Measurements from ENCODE around the gene ZSCAN10.
"Not testable (repeated sequence)": the region's sequence is repeated elsewhere in the genome, so short reads cannot be mapped to it uniquely, and the experiment has no call there.

Gene ZSCAN10

GRCh38 chr16:3055734-3056115 lies 43.4 kb downstream of the ZSCAN10 start:
- not testable (repeated sequence) for H3K4me3 ChIP-seq (ENCODE audit: low read depth in 1 of 2, low read length in 2 of 2); H3K9ac ChIP-seq (ENCODE audit: low read depth in 1 of 2, low read length in 2 of 2); H3K27ac ChIP-seq (ENCODE audit: low read depth, low read length); H3K36me3 ChIP-seq (ENCODE audit: control insufficient read depth in 1 of 2, insufficient read depth in 2 of 2, low read length in 2 of 2); H3K27me3 ChIP-seq (ENCODE audit: control insufficient read depth in 1 of 2, insufficient read depth in 2 of 2, low read length in 2 of 2); H3K9me3 ChIP-seq (ENCODE audit: control insufficient read depth in 1 of 2, low read length in 2 of 2)
- peaks cover 13 to 25% of the 10 kb centered on the region in 2 donors for H3K4me1 ChIP-seq (ENCODE audit: control insufficient read depth in 1 of 2, insufficient read depth in 2 of 2, low read length in 2 of 2)

GRCh38 chr16:3054965-3055733 lies 43.9 kb downstream of the ZSCAN10 start:
- Histone ChIP-seq H3K9ac (ENCODE audit: low read depth in 1 of 2, low read length in 2 of 2) (no peak overlapping the region), H3K4me3 (ENCODE audit: low read depth in 1 of 2, low read length in 2 of 2) (no peak overlapping the region)

DNA sequence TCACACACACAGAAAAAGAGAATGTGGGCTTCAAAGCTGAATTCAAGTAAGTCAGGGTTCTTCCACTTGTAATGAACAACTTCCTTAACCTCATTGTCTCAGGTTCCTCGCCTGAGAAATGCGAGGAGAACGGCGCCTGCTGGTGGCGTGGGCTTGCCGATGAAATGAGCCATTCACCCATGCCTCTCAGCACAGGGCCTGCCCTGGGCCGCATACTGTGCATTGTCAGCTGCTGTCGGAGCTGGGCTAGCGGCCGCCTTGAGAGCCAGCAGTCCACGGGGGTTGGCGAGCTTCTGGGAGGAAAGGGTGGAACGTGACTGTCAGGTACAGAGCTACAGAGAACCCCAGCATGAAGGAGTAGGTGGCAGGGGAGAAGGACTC lies 45.8 kb downstream of the ZSCAN10 start:
- H3K9me3 ChIP-seq (ENCODE audit: control insufficient read depth in 1 of 2, low read length in 2 of 2); H3K9ac ChIP-seq (ENCODE audit: low read depth in 1 of 2, low read length in 2 of 2); H3K4me3 ChIP-seq (ENCODE audit: low read depth in 1 of 2, low read length in 2 of 2); H3K27ac ChIP-seq (ENCODE audit: low read depth, low read length); H3K36me3 ChIP-seq (ENCODE audit: control insufficient read depth in 1 of 2, insufficient read depth in 2 of 2, low read length in 2 of 2): not testable (repeated sequence)
- peaks cover 0 to 17% of the 10 kb centered on the region in 2 donors for H3K4me1 ChIP-seq (ENCODE audit: control insufficient read depth in 1 of 2, insufficient read depth in 2 of 2, low read length in 2 of 2)
- peaks cover 17% of the 10 kb centered on the region in 2 donors for H3K27me3 ChIP-seq (ENCODE audit: control insufficient read depth in 1 of 2, insufficient read depth in 2 of 2, low read length in 2 of 2)

More at GRCh38 chr16:3054965-3055733, 43.9 kb downstream of the ZSCAN10 start:
- peaks cover 8 to 25% of the 10 kb centered on the region in 2 donors for H3K4me1 ChIP-seq (ENCODE audit: control insufficient read depth in 1 of 2, insufficient read depth in 2 of 2, low read length in 2 of 2)
- H3K36me3 ChIP-seq (ENCODE audit: control insufficient read depth in 1 of 2, insufficient read depth in 2 of 2, low read length in 2 of 2), result peaks cover 0 to 5% of the 10 kb centered on the region in 2 donors
- H3K27me3 ChIP-seq (ENCODE audit: control insufficient read depth in 1 of 2, insufficient read depth in 2 of 2, low read length in 2 of 2), result peaks cover 0 to under 1% of the 10 kb centered on the region in 2 donors
- H3K27ac ChIP-seq (ENCODE audit: low read depth, low read length), result no peak overlapping the region
- no peaks in the 10 kb centered on the region for H3K9me3 ChIP-seq (ENCODE audit: control insufficient read depth in 1 of 2, low read length in 2 of 2)

DNA sequence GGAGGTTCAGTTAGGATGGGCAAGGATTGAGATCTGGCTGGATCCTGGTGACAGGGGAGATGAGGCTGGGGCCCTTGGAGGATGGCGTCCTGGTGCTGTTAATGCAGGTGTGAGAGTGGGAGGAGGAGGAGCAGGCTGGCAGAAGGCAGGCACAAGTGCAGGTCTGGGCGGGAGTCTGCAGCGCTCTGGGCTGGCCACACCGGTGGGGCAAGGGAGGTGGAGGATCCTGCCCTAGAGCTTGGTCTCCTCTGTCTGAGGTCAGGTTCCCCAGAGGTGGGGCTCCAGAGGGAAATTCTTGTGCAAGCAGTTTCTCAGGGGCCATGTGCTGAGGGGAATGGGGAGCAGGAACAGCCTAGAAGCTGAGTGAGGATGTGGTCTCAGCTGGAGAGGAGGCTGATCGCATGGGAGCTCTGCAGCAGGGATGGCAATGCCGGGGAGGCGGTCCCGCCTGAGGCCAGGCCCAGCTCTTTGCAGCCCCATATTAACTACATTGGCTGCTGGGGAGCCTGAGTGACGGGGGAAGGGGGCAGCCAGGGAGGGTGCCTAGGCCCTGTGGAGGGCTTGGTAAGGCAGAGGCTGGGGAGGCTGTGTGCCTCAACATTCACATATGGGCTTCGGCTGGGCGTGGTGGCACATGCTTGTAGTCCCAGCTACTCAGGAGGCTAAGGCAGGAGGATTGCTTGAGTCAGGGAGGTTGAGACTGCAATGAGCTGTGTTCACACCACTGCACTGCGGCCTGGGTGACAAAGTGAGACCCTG lies 46.3 kb downstream of the ZSCAN10 start:
- H3K4me3 ChIP-seq (ENCODE audit: low read depth in 1 of 2, low read length in 2 of 2); H3K36me3 ChIP-seq (ENCODE audit: control insufficient read depth in 1 of 2, insufficient read depth in 2 of 2, low read length in 2 of 2); H3K9ac ChIP-seq (ENCODE audit: low read depth in 1 of 2, low read length in 2 of 2); H3K27ac ChIP-seq (ENCODE audit: low read depth, low read length); H3K9me3 ChIP-seq (ENCODE audit: control insufficient read depth in 1 of 2, low read length in 2 of 2): not testable (repeated sequence)
- Histone ChIP-seq H3K27me3 (ENCODE audit: control insufficient read depth in 1 of 2, insufficient read depth in 2 of 2, low read length in 2 of 2) (peaks cover 21 to 23% of the 10 kb centered on the region in 2 donors), H3K4me1 (ENCODE audit: control insufficient read depth in 1 of 2, insufficient read depth in 2 of 2, low read length in 2 of 2) (peaks cover 0 to 13% of the 10 kb centered on the region in 2 donors)

DNA sequence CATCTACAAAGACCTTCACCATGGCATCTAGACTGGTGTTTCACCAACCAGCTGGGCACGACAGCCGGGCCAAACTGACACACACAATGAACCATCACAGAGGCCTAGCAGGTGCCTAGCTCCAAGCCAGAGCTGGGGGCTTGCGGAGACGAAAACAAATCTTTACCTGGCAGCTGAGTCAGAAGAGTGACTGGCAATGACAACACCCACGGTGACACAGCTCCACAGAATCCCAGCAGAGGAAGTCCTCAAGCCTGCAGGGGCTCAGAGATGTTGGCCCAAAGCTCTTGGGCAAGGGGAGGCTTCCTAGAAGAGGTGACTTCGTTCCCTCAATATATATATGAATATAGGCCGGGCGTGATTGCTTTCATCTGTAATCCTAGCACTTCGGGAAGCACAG lies 47.6 kb downstream of the ZSCAN10 start:
- peaks cover 27 to 30% of the 10 kb centered on the region in 2 donors for H3K27me3 ChIP-seq (ENCODE audit: control insufficient read depth in 1 of 2, insufficient read depth in 2 of 2, low read length in 2 of 2)
- H3K9ac ChIP-seq (ENCODE audit: low read depth in 1 of 2, low read length in 2 of 2), result no peak overlapping the region
- no peak overlapping the region for H3K27ac ChIP-seq (ENCODE audit: low read depth, low read length)
- H3K36me3 ChIP-seq (ENCODE audit: control insufficient read depth in 1 of 2, insufficient read depth in 2 of 2, low read length in 2 of 2), result peaks cover 0 to 5% of the 10 kb centered on the region in 2 donors
- H3K9me3 ChIP-seq (ENCODE audit: control insufficient read depth in 1 of 2, low read length in 2 of 2), result no peaks in the 10 kb centered on the region
- no peak overlapping the region for H3K4me3 ChIP-seq (ENCODE audit: low read depth in 1 of 2, low read length in 2 of 2)
- H3K4me1 ChIP-seq (ENCODE audit: control insufficient read depth in 1 of 2, insufficient read depth in 2 of 2, low read length in 2 of 2), result peaks cover 0 to 13% of the 10 kb centered on the region in 2 donors

DNA sequence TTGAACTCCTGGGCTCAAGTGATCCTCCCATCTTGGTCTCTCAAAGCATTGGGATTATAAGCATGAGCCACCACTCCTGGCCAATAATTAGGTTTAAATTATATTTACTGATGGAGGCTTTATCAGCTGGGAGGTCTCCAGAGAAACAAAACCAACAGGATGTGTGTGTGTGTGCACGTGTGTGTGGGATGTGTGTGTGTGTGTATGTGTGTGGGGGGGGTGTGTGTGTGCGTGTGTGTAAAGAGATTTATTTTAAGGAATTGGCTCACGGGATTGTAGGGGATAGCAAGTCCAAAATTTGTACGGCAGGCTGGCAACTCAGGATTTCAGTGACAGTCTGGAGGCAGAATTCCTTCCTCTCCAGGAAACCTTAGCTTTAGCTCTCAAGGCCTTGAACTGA lies 48.1 kb downstream of the ZSCAN10 start:
- H3K9me3 ChIP-seq (ENCODE audit: control insufficient read depth in 1 of 2, low read length in 2 of 2), result no peaks in the 10 kb centered on the region
- peaks cover 0 to 5% of the 10 kb centered on the region in 2 donors for H3K36me3 ChIP-seq (ENCODE audit: control insufficient read depth in 1 of 2, insufficient read depth in 2 of 2, low read length in 2 of 2)
- H3K4me1 ChIP-seq (ENCODE audit: control insufficient read depth in 1 of 2, insufficient read depth in 2 of 2, low read length in 2 of 2), result peaks cover 0 to 13% of the 10 kb centered on the region in 2 donors
- no peak overlapping the region for H3K9ac ChIP-seq (ENCODE audit: low read depth in 1 of 2, low read length in 2 of 2)
- H3K27ac ChIP-seq (ENCODE audit: low read depth, low read length), result no peak overlapping the region
- peaks cover 30% of the 10 kb centered on the region in 2 donors for H3K27me3 ChIP-seq (ENCODE audit: control insufficient read depth in 1 of 2, insufficient read depth in 2 of 2, low read length in 2 of 2)
- no peak overlapping the region for H3K4me3 ChIP-seq (ENCODE audit: low read depth in 1 of 2, low read length in 2 of 2)

DNA sequence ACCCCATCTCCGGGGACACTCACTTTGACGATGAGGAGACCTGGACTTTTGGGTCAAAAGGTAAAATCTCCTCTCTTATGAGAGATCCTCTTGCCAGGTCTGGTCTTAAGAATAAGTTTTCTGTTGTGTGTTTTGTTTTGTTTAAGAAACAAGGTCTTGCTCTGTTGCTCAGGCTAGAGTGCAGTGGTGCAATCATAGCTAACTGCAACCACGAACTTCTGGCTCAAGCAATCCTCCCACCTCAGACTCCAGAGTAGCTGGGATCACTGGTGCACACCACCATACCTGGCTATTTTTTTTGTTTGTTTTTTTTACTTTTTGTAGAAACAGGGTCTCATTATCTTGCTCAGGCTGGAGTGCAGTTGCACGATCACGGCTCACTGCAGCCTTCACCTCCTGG lies 48.6 kb downstream of the ZSCAN10 start:
- H3K9ac ChIP-seq (ENCODE audit: low read depth in 1 of 2, low read length in 2 of 2), result no peak overlapping the region
- no peaks in the 10 kb centered on the region for H3K9me3 ChIP-seq (ENCODE audit: control insufficient read depth in 1 of 2, low read length in 2 of 2)
- peaks cover 0 to 16% of the 10 kb centered on the region in 2 donors for H3K4me1 ChIP-seq (ENCODE audit: control insufficient read depth in 1 of 2, insufficient read depth in 2 of 2, low read length in 2 of 2)
- no peak overlapping the region for H3K27ac ChIP-seq (ENCODE audit: low read depth, low read length)
- peaks cover 0 to 5% of the 10 kb centered on the region in 2 donors for H3K36me3 ChIP-seq (ENCODE audit: control insufficient read depth in 1 of 2, insufficient read depth in 2 of 2, low read length in 2 of 2)
- peaks cover 30 to 35% of the 10 kb centered on the region in 2 donors for H3K27me3 ChIP-seq (ENCODE audit: control insufficient read depth in 1 of 2, insufficient read depth in 2 of 2, low read length in 2 of 2)
- H3K4me3 ChIP-seq (ENCODE audit: low read depth in 1 of 2, low read length in 2 of 2), result no peak overlapping the region

DNA sequence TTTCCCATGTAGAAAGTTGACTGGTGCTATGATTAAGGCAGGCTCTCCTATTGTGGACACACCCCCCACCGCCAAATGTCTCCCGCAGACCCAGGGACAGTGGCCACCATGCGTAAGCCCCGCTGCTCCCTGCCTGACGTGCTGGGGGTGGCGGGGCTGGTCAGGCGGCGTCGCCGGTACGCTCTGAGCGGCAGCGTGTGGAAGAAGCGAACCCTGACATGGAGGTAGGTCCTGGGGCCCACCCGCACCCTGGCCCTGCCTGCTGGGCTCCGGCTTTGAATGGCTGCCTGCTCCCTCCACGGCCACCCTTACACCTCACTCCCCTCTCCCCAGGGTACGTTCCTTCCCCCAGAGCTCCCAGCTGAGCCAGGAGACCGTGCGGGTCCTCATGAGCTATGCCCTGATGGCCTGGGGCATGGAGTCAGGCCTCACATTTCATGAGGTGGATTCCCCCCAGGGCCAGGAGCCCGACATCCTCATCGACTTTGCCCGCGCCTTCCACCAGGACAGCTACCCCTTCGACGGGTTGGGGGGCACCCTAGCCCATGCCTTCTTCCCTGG lies 49.1 kb downstream of the ZSCAN10 start:
- no peak overlapping the region for H3K9ac ChIP-seq (ENCODE audit: low read depth in 1 of 2, low read length in 2 of 2)
- H3K9me3 ChIP-seq (ENCODE audit: control insufficient read depth in 1 of 2, low read length in 2 of 2), result no peaks in the 10 kb centered on the region
- H3K36me3 ChIP-seq (ENCODE audit: control insufficient read depth in 1 of 2, insufficient read depth in 2 of 2, low read length in 2 of 2), result peaks cover 0 to 5% of the 10 kb centered on the region in 2 donors
- H3K27me3 ChIP-seq (ENCODE audit: control insufficient read depth in 1 of 2, insufficient read depth in 2 of 2, low read length in 2 of 2), result peaks cover 30 to 35% of the 10 kb centered on the region in 2 donors
- H3K4me3 ChIP-seq (ENCODE audit: low read depth in 1 of 2, low read length in 2 of 2), result no peak overlapping the region
- peaks cover 0 to 14% of the 10 kb centered on the region in 2 donors for H3K4me1 ChIP-seq (ENCODE audit: control insufficient read depth in 1 of 2, insufficient read depth in 2 of 2, low read length in 2 of 2)
- no peak overlapping the region for H3K27ac ChIP-seq (ENCODE audit: low read depth, low read length)

GRCh38 chr16:3047387-3047720 lies 51.7 kb downstream of the ZSCAN10 start:
- Histone ChIP-seq H3K27ac (ENCODE audit: low read depth, low read length) (no peak overlapping the region), H3K36me3 (ENCODE audit: control insufficient read depth in 1 of 2, insufficient read depth in 2 of 2, low read length in 2 of 2) (no peaks in the 10 kb centered on the region), H3K4me1 (ENCODE audit: control insufficient read depth in 1 of 2, insufficient read depth in 2 of 2, low read length in 2 of 2) (peaks cover 0 to 3% of the 10 kb centered on the region in 2 donors), H3K27me3 (ENCODE audit: control insufficient read depth in 1 of 2, insufficient read depth in 2 of 2, low read length in 2 of 2) (peaks cover 38 to 44% of the 10 kb centered on the region in 2 donors), H3K4me3 (ENCODE audit: low read depth in 1 of 2, low read length in 2 of 2) (no peak overlapping the region), H3K9me3 (ENCODE audit: control insufficient read depth in 1 of 2, low read length in 2 of 2) (no peaks in the 10 kb centered on the region), H3K9ac (ENCODE audit: low read depth in 1 of 2, low read length in 2 of 2) (no peak overlapping the region)
